HG03175 (cell line): ENCODE measurements around the gene POLR2H.

Experiments
- ATAC-seq: cut with Tn5 transposase; IDR thresholded peaks from one replicate; pipeline ENCODE4 v1.9.1; 2021; ENCODE audit warnings: mild to moderate bottlenecking, moderate library complexity; ENCODE audit not compliant: unreplicated experiment

POLR2H gene

GRCh38 chr3:184368116-184368515 is 6.6 kb downstream of the POLR2H start:
- ATAC-seq = no peak

- ATAC-seq = no peak
Observed at GRCh38 chr3:184368586-184369183, 7.2 kb downstream of the POLR2H start.

- peak; percentile 91 for ATAC-seq
Observed at GRCh38 chr3:184371570-184372018, 10.1 kb downstream of the POLR2H start.

GRCh38 chr3:184372296-184372821 is 10.8 kb downstream of the POLR2H start:
- ATAC-seq = no peak

GRCh38 chr3:184372911-184373310 is 11.4 kb downstream of the POLR2H start:
- no peak for ATAC-seq

- ATAC-seq = no peak
Observed at GRCh38 chr3:184373422-184373821, 11.9 kb downstream of the POLR2H start.

GRCh38 chr3:184375747-184376461 is 14.4 kb downstream of the POLR2H start:
- ATAC-seq = no peak

- ATAC-seq = no peak
Observed at GRCh38 chr3:184377374-184377773, 15.9 kb downstream of the POLR2H start.

GRCh38 chr3:184377882-184378445 is 16.5 kb downstream of the POLR2H start, which contains the start of gene THPO:
THPO (minus strand) TSS chr3:184378207; CDS start chr3:184376259, 1,948 bp downstream.
- no peak for ATAC-seq

GRCh38 chr3:184378651-184379357 is 17.3 kb downstream of the POLR2H start:
- ATAC-seq = no peak

GRCh38 chr3:184379358-184380184 is 18.1 kb downstream of the POLR2H start, which contains the start of gene CHRD:
CHRD (plus strand) TSS chr3:184380054; CDS start chr3:184380319, 265 bp downstream.
- no peak for ATAC-seq

GRCh38 chr3:184380185-184380626 is 18.7 kb downstream of the POLR2H start:
- no peak for ATAC-seq

GRCh38 chr3:184380627-184381260 is 19.2 kb downstream of the POLR2H start:
- no peak for ATAC-seq

- ATAC-seq = no peak
Observed at GRCh38 chr3:184381261-184382224, 20.0 kb downstream of the POLR2H start.

GRCh38 chr3:184382326-184383032 is 21.0 kb downstream of the POLR2H start:
- no peak for ATAC-seq

GRCh38 chr3:184383033-184383740 is 21.7 kb downstream of the POLR2H start:
- no peak for ATAC-seq

GRCh38 chr3:184384342-184384741 is 22.8 kb downstream of the POLR2H start:
- no peak for ATAC-seq
